Body of pancreas (tissue), 4 donors: Measurements from ENCODE around the gene MARCKS.

Experiments used
- POLR2A ChIP-seq, 3 donors: fragments of 450-650 bp; IDR thresholded peaks; one replicate each; pipeline ENCODE4 v1.6.1; 2016; ENCODE audit warnings: antibody characterized with exemption in 3 of 3, mild to moderate bottlenecking in 2 of 3
- TF ChIP-seq, protein P1 (sequence below), 7 experiments: fragments of 450-650 bp in 4 of 7; fragments of 200-600 bp in 3 of 7; sonication (generic) in 3 of 7; IDR thresholded peaks; one replicate each; pipeline ENCODE4 v1.5.1; 2016 to 2019; ENCODE audit warnings: antibody characterized with exemption in 7 of 7

DNA sequence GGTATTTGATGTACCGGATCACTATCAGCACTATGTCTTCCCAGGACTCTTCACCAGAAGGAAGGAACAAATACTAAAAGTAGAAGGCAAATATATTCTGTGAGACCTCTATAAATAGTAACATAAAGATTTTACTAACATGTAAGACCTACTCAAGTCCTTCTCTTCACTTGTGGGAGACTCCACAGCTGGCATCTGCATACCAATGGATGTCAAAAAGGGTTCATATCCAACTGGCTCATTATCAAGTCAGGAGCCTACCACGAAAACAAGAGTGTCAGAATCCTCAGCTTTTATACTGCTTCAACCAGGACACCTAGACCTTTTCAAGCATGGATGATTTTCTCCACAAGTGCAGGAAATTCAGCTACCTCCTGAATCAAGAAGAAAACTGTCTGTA is 20.0 kb upstream of the MARCKS start:
- TF ChIP-seq, protein P1, sequence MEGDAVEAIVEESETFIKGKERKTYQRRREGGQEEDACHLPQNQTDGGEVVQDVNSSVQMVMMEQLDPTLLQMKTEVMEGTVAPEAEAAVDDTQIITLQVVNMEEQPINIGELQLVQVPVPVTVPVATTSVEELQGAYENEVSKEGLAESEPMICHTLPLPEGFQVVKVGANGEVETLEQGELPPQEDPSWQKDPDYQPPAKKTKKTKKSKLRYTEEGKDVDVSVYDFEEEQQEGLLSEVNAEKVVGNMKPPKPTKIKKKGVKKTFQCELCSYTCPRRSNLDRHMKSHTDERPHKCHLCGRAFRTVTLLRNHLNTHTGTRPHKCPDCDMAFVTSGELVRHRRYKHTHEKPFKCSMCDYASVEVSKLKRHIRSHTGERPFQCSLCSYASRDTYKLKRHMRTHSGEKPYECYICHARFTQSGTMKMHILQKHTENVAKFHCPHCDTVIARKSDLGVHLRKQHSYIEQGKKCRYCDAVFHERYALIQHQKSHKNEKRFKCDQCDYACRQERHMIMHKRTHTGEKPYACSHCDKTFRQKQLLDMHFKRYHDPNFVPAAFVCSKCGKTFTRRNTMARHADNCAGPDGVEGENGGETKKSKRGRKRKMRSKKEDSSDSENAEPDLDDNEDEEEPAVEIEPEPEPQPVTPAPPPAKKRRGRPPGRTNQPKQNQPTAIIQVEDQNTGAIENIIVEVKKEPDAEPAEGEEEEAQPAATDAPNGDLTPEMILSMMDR (IDR thresholded peaks at IDR 0.05): no peak
- no peak for TF ChIP-seq POLR2A (IDR thresholded peaks at IDR 0.05)
